AG04450 (cell line): ENCODE data around the gene POLR2I. TPM values are rescaled to one million over a fixed set of nuclear protein-coding genes. Genes with fewer than 3 reads are reported as not detected.
A peak's percentile ranks its signal among the peaks of the same experiment; 100 is the strongest.

Source experiments
- CTCF ChIA-PET: fragments of 300-600, 350-600 bp; formaldehyde crosslinking; extraction: SDS; loops from one replicate; lab custom pipeline; 2022; ENCODE audit warnings: antibody characterized with exemption, inconsistent platforms; lab: Charles Lee
- POLR2A ChIA-PET: fragments of 350-600 bp; formaldehyde crosslinking; extraction: SDS; loops from one replicate; lab custom pipeline; 2021; ENCODE audit warnings: antibody characterized with exemption, inconsistent platforms; lab: Yijun Ruan, JAX
- DNase-seq: peaks from one replicate; pipeline ENCODE4 v3.0.0-alpha.2; 2011; ENCODE audit warnings: low read depth, low spot score
- H3K27ac ChIP-seq: one replicate; pipeline ENCODE4 v1.5.1; 2012; ENCODE audit warnings: low read depth, low read length, control low read depth
- H3K27me3 ChIP-seq: one replicate; pipeline ENCODE4 v1.6.0; 2012; ENCODE audit warnings: low read length; ENCODE audit not compliant: control insufficient read depth, insufficient read depth
- H3K4me3 ChIP-seq: 2 replicates; pipeline ENCODE4 v1.5.1; 2011; ENCODE audit warnings: mild to moderate bottlenecking, low read depth, low read length, control low read depth
- H3K9me3 ChIP-seq: 2 replicates; pipeline ENCODE4 v1.5.1; 2012; ENCODE audit warnings: low read length; ENCODE audit not compliant: control insufficient read depth, insufficient read depth
- CTCF ChIP-seq: IDR thresholded peaks from 2 replicates; pipeline ENCODE4 v1.5.1; 2011; ENCODE audit warnings: low read depth, low read length, control low read depth, inconsistent platforms
- polyA plus RNA-seq: library from polyadenylated mRNA; depleted of rRNA; stranded (reverse); fragments of >200 nt; gene quantifications from 2 replicates; pipeline ENCODE4 v1.2.3, GENCODE V29; 2011

The POLR2I gene
- polyA plus RNA-seq, 1 experiment: 37.7 TPM

DNA sequence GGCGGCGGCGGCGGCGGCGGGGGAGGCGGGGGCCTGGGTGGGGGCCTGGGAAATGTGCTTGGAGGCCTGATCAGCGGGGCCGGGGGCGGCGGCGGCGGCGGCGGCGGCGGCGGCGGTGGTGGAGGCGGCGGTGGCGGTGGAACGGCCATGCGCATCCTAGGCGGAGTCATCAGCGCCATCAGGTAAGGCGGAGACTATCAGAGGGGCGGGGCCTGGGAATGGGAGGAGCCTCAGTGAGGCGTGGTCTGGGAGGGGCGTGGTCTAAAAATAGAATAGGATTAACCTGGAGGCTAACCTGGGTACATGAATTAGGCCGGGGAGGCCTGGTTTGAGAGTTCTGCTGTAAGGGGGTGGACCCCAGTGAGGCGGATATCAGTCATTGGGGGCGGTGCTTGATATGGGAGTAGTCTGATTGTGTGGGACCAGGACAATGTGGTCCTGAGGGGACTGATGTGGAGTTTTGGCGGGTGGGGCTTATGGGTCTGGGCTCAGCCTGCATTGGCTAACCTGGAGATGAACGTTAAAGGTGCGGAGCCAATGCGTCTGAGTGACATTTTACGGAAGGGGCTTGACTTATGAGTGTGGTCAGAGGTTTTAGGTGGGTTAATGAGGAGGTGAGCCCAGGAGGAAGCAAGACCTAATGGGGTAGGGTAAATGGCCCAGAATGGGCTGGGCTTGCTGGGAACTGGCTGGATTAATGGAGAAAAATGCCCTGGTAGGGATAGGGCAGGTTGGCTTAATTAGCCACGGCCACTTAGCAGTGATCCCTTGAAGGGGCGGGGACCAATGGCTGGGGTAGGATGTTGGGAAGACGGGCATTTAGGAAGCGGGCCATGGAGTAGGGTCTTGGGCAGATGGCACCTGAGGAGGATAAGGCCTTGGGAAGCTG lies 26.6 kb upstream of the POLR2I start:
- Histone ChIP-seq H3K4me3 (peak overlapping the region; percentile 90), H3K9me3 (no peaks in the 10 kb centered on the region), H3K27ac (peak overlapping the region; percentile 96), H3K27me3 (no peaks in the 10 kb centered on the region)
- CTCF ChIA-PET: interaction anchor here (0.6 kb wide), 1 partner anchor 257 kb away, joined by 4 read pairs; no protein-coding TSS in a partner anchor
- TF ChIP-seq CTCF: no peak
- DNase-seq: peak; percentile 32
- POLR2A ChIA-PET: interaction anchor here (2.0 kb wide), 1 partner anchor 13 kb away, joined by 21 read pairs; no protein-coding TSS in a partner anchor

GRCh38 chr19:36140304-36141038 lies 25.8 kb upstream of the POLR2I start:
- POLR2A ChIA-PET: interaction anchor here (1.0 to 2.0 kb wide), 3 partner anchors 10 to 74 kb away, joined by 3 to 21 read pairs (median 3); partner anchors contain the start of gene ZNF565
- Histone ChIP-seq H3K27ac (peak overlapping the region; percentile 96), H3K27me3 (no peaks in the 10 kb centered on the region), H3K4me3 (peak overlapping the region; percentile 90), H3K9me3 (no peaks in the 10 kb centered on the region)
- no peak for DNase-seq
- CTCF ChIA-PET: interaction anchor here (0.6 to 1.1 kb wide), 2 partner anchors 13 to 256 kb away, joined by 4 read pairs; no protein-coding TSS in a partner anchor
- no peak for TF ChIP-seq CTCF

GRCh38 chr19:36139473-36140303 lies 25.0 kb upstream of the POLR2I start, which contains the start of gene CAPNS1:
TSS of gene CAPNS1 (plus strand) at chr19:36140066. CDS start at chr19:36141012, 946 bp downstream.
- Histone ChIP-seq H3K9me3 (no peaks in the 10 kb centered on the region), H3K27ac (peak within 1 kb of the TSS; percentile 96), H3K27me3 (peaks cover 2% of the 10 kb centered on the region), H3K4me3 (peak within 1 kb of the TSS; percentile 90)
- TF ChIP-seq CTCF: no peak
- DNase-seq: peak; percentile 86
- CTCF ChIA-PET: interaction anchor here (1.1 kb wide), 1 partner anchor 12 kb away, joined by 4 read pairs; no protein-coding TSS in a partner anchor
- POLR2A ChIA-PET: interaction anchor here (0.6 to 2.0 kb wide), 4 partner anchors 10 to 84 kb away, joined by 3 to 21 read pairs (median 3); partner anchors contain the start of gene ZNF565

DNA sequence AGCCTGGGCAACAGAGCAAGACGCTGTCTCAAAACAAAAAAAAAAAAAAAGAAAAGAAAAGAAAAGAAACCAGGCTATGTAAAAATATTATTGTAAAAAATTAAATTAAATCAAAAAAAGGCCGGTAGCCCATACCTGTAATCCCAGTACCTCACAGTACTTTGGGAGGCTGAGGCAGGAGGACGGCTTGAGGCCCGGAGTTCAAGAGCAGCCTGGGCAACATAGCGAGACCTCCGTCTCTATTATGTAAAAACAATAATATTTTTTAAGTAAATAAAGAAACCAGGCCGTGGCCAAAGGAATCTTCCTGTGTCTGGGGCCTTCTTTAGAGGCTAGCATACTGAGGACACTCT lies 24.4 kb upstream of the POLR2I start:
- H3K4me3 ChIP-seq: peak overlapping the region; percentile 90
- POLR2A ChIA-PET: interaction anchor here (0.6 to 2.0 kb wide), 4 partner anchors 11 to 84 kb away, joined by 3 to 21 read pairs (median 3); partner anchors contain the start of gene ZNF565
- TF ChIP-seq CTCF: no peak
- peak overlapping the region; percentile 73 for H3K27ac ChIP-seq
- DNase-seq: no peak
- no peaks in the 10 kb centered on the region for H3K9me3 ChIP-seq
- CTCF ChIA-PET: interaction anchor here (3.7 kb wide), 1 partner anchor 11 kb away, joined by 15 read pairs; no protein-coding TSS in a partner anchor
- peaks cover 2% of the 10 kb centered on the region for H3K27me3 ChIP-seq
